ENCODE measurements around the gene TSSC4.

Gene TSSC4

GRCh38 chr11:2369896-2370295 is 30.7 kb upstream of the TSSC4 start:
- no peak for DNase-seq

GRCh38 chr11:2374456-2375201 is 25.9 kb upstream of the TSSC4 start:
- DNase-seq, result no peak

GRCh38 chr11:2375341-2375853 is 25.2 kb upstream of the TSSC4 start:
- no peak for DNase-seq

- no peak for DNase-seq
Measured at GRCh38 chr11:2375964-2376551, 24.5 kb upstream of the TSSC4 start.

- DNase-seq, result peak; percentile 68
Measured at GRCh38 chr11:2376751-2377451, 23.6 kb upstream of the TSSC4 start, which contains the start of gene CD81. TSS of gene CD81 (plus strand) at chr11:2377310. CDS start at chr11:2377550, 240 bp downstream.

GRCh38 chr11:2377511-2378443 is 22.8 kb upstream of the TSSC4 start:
- peak; percentile 82 for DNase-seq

GRCh38 chr11:2378527-2379210 is 21.9 kb upstream of the TSSC4 start:
- DNase-seq, result no peak

GRCh38 chr11:2379466-2380174 is 20.9 kb upstream of the TSSC4 start:
- no peak for DNase-seq

GRCh38 chr11:2380396-2380795 is 20.2 kb upstream of the TSSC4 start:
- DNase-seq, result no peak

GRCh38 chr11:2380807-2381350 is 19.7 kb upstream of the TSSC4 start:
- no peak for DNase-seq

GRCh38 chr11:2381494-2382128 is 18.9 kb upstream of the TSSC4 start:
- DNase-seq, result no peak

GRCh38 chr11:2382129-2382517 is 18.4 kb upstream of the TSSC4 start:
- no peak for DNase-seq

GRCh38 chr11:2382936-2383851 is 17.4 kb upstream of the TSSC4 start:
- DNase-seq, result no peak

- no peak for DNase-seq
Measured at GRCh38 chr11:2383852-2384804, 16.4 kb upstream of the TSSC4 start.

GRCh38 chr11:2385156-2386151 is 15.1 kb upstream of the TSSC4 start:
- DNase-seq, result no peak

- DNase-seq, result no peak
Measured at GRCh38 chr11:2386591-2386990, 14.0 kb upstream of the TSSC4 start.
